Measurements from ENCODE around the gene PLCB4.
"Not testable (repeated sequence)": the region's sequence is repeated elsewhere in the genome, so short reads cannot be mapped to it uniquely, and the experiment has no call there.

Gene PLCB4

GRCh38 chr20:9040863-9041524 lies 27.9 kb upstream of the PLCB4 start:
- TF ChIP-seq POLR2A (IDR thresholded peaks at IDR 0.05; ENCODE audit: low read depth, low read length): no peak

GRCh38 chr20:9043364-9043763 lies 25.5 kb upstream of the PLCB4 start:
- no peak for DNase-seq (ENCODE audit: insufficient read length, low spot score)
- FAIRE-seq: no peak
- no peak for TF ChIP-seq POLR2A (IDR thresholded peaks at IDR 0.05; ENCODE audit: low read depth, low read length)

More at GRCh38 chr20:9040863-9041524, 27.9 kb upstream of the PLCB4 start:
- FAIRE-seq (no peak), DNase-seq (ENCODE audit: insufficient read length, low spot score) (no peak)

GRCh38 chr20:9047928-9048327 lies 21.0 kb upstream of the PLCB4 start:
- not testable (repeated sequence) for DNase-seq (ENCODE audit: insufficient read length, low spot score); FAIRE-seq

GRCh38 chr20:9051508-9051907 lies 17.4 kb upstream of the PLCB4 start:
- FAIRE-seq (peak; percentile 38), DNase-seq (ENCODE audit: insufficient read length, low spot score) (peak; percentile 47)
- TF ChIP-seq POLR2A (IDR thresholded peaks at IDR 0.05; ENCODE audit: low read depth, low read length): no peak

GRCh38 chr20:9052136-9052535 lies 16.8 kb upstream of the PLCB4 start:
- DNase-seq (ENCODE audit: insufficient read length, low spot score): no peak
- TF ChIP-seq POLR2A (IDR thresholded peaks at IDR 0.05; ENCODE audit: low read depth, low read length): no peak
- FAIRE-seq: no peak

- no peak for TF ChIP-seq POLR2A (IDR thresholded peaks at IDR 0.05; ENCODE audit: low read depth, low read length)
- DNase-seq (ENCODE audit: insufficient read length, low spot score) (no peak), FAIRE-seq (no peak)
Measured at GRCh38 chr20:9053108-9053507, 15.8 kb upstream of the PLCB4 start.

- DNase-seq (ENCODE audit: insufficient read length, low spot score) (no peak), FAIRE-seq (no peak)
- no peak for TF ChIP-seq POLR2A (IDR thresholded peaks at IDR 0.05; ENCODE audit: low read depth, low read length)
Measured at GRCh38 chr20:9054176-9054575, 14.7 kb upstream of the PLCB4 start.

GRCh38 chr20:9059931-9060330 lies 9.0 kb upstream of the PLCB4 start:
- FAIRE-seq: peak; percentile 70
- no peak for TF ChIP-seq POLR2A (IDR thresholded peaks at IDR 0.05; ENCODE audit: low read depth, low read length)
- DNase-seq (ENCODE audit: insufficient read length, low spot score): no peak

GRCh38 chr20:9061434-9061833 lies 7.5 kb upstream of the PLCB4 start:
- no peak for FAIRE-seq

GRCh38 chr20:9062066-9062465 lies 6.8 kb upstream of the PLCB4 start:
- TF ChIP-seq POLR2A (IDR thresholded peaks at IDR 0.05; ENCODE audit: low read depth, low read length): no peak
- FAIRE-seq (no peak), DNase-seq (ENCODE audit: insufficient read length, low spot score) (no peak)

More at GRCh38 chr20:9061434-9061833, 7.5 kb upstream of the PLCB4 start:
- no peak for TF ChIP-seq POLR2A (IDR thresholded peaks at IDR 0.05; ENCODE audit: low read depth, low read length)
- DNase-seq (ENCODE audit: insufficient read length, low spot score): no peak

GRCh38 chr20:9066191-9066590 lies 2.7 kb upstream of the PLCB4 start:
- FAIRE-seq (no peak), DNase-seq (ENCODE audit: insufficient read length, low spot score) (no peak)
- no peak for TF ChIP-seq POLR2A (IDR thresholded peaks at IDR 0.05; ENCODE audit: low read depth, low read length)

- FAIRE-seq: no peak
- peak; percentile 46; the same call in 1 of the 2 replicates for TF ChIP-seq POLR2A (IDR thresholded peaks at IDR 0.05; ENCODE audit: low read depth, low read length)
- peak; percentile 64 for DNase-seq (ENCODE audit: insufficient read length, low spot score)
Measured at GRCh38 chr20:9068233-9068801, 570 bp upstream of the PLCB4 start.

- DNase-seq (ENCODE audit: insufficient read length, low spot score): no peak
- no peak for FAIRE-seq
- no peak for TF ChIP-seq POLR2A (IDR thresholded peaks at IDR 0.05; ENCODE audit: low read depth, low read length)
Measured at GRCh38 chr20:9070304-9070703, 1.4 kb downstream of the PLCB4 start.

GRCh38 chr20:9071976-9072726 lies 3.3 kb downstream of the PLCB4 start:
- no peak for TF ChIP-seq POLR2A (IDR thresholded peaks at IDR 0.05; ENCODE audit: low read depth, low read length)
- DNase-seq (ENCODE audit: insufficient read length, low spot score) (no peak), FAIRE-seq (no peak)
